GM18508 (cell line): Measurements from ENCODE around the gene MSRB1.
"Not testable (repeated sequence)": the region's sequence is repeated elsewhere in the genome, so short reads cannot be mapped to it uniquely, and the experiment has no call there.

Experiments used
- ATAC-seq: cut with Tn5 transposase; IDR thresholded peaks from one replicate; pipeline ENCODE4 v1.9.1; 2021; ENCODE audit warnings: moderate number of reproducible peaks; ENCODE audit not compliant: insufficient read depth, unreplicated experiment

The MSRB1 gene

GRCh38 chr16:1962161-1963153 is 19.5 kb upstream of the MSRB1 start:
- ATAC-seq = not testable (repeated sequence)

- ATAC-seq = no peak
Measured at GRCh38 chr16:1961651-1962067, 18.7 kb upstream of the MSRB1 start.

- no peak for ATAC-seq
Measured at GRCh38 chr16:1960665-1961630, 17.9 kb upstream of the MSRB1 start.

- ATAC-seq = no peak
Measured at GRCh38 chr16:1959269-1960039, 16.5 kb upstream of the MSRB1 start, which contains the start of gene NDUFB10. TSS of gene NDUFB10 (plus strand) at chr16:1959538. CDS start at chr16:1959625, 87 bp downstream.

- ATAC-seq = no peak
Measured at GRCh38 chr16:1958715-1959268, 15.8 kb upstream of the MSRB1 start.

GRCh38 chr16:1958143-1958491 is 15.1 kb upstream of the MSRB1 start:
- not testable (repeated sequence) for ATAC-seq

- not testable (repeated sequence) for ATAC-seq
Measured at GRCh38 chr16:1957434-1958142, 14.6 kb upstream of the MSRB1 start.

- no peak for ATAC-seq
Measured at GRCh38 chr16:1953734-1954133, 10.7 kb upstream of the MSRB1 start.

GRCh38 chr16:1950559-1950958 is 7.6 kb upstream of the MSRB1 start:
- ATAC-seq = no peak

- ATAC-seq = no peak
Measured at GRCh38 chr16:1950047-1950446, 7.0 kb upstream of the MSRB1 start.

GRCh38 chr16:1949507-1949906 is 6.5 kb upstream of the MSRB1 start:
- no peak for ATAC-seq

GRCh38 chr16:1947369-1947670 is 4.3 kb upstream of the MSRB1 start:
- no peak for ATAC-seq

GRCh38 chr16:1946495-1947368 is 3.7 kb upstream of the MSRB1 start:
- ATAC-seq = no peak

GRCh38 chr16:1945559-1946391 is 2.8 kb upstream of the MSRB1 start:
- no peak for ATAC-seq

GRCh38 chr16:1944612-1945199 is 1.7 kb upstream of the MSRB1 start:
- ATAC-seq = no peak

- no peak for ATAC-seq
Measured at GRCh38 chr16:1942047-1942809, 771 bp downstream of the MSRB1 start.
